Measurements from ENCODE around the gene SIVA1. TPM values are rescaled to one million over a fixed set of nuclear protein-coding genes. Genes with fewer than 3 reads are reported as not detected.

Gene SIVA1
- total and polyA plus RNA-seq, 2 of the 8 experiments (the other 6 are each of a cell fraction or from before 2014, with no cell fraction given): 123 to 589 TPM

GRCh38 chr14:104724981-104725771 lies 27.8 kb upstream of the SIVA1 start:
- Histone ChIP-seq H4K91ac (replicated peaks; ENCODE audit: insufficient read length, low read length) (peak overlapping the region; percentile 85), H3K4me2 (ENCODE audit: insufficient read depth in 1 of 2, low read depth in 2 of 2, low read length in 2 of 2) (peak overlapping the region; percentile 62 to 74)
- POLR2A ChIA-PET (ENCODE audit: partially characterized antibody): interaction anchor here (0.9 to 1.7 kb wide), 6 partner anchors 12 to 47 kb away, joined by 3 to 6 read pairs (median 3); no protein-coding TSS in a partner anchor
- no peak for TF ChIP-seq GABPA (IDR thresholded peaks at IDR 0.05; ENCODE audit: borderline replicate concordance, insufficient read depth, low read length)
- TF ChIP-seq YY1 (IDR thresholded peaks at IDR 0.05; ENCODE audit: low read depth, low read length): no peak
- TF ChIP-seq SP1 (IDR thresholded peaks at IDR 0.05; ENCODE audit: low read depth, low read length): 0 out of 2 replicates have a peak, but pooled peaks have one; percentile 23
- no peak for TF ChIP-seq SP2 (IDR thresholded peaks at IDR 0.05; ENCODE audit: low read length)
- peak; percentile 10 to 18; a peak in 1 of 4 replicates for TF ChIP-seq RAD21 (IDR thresholded peaks at IDR 0.05 in 1 of 2, conservative IDR thresholded peaks at IDR 0.05 in 1 of 2; ENCODE audit: low read depth in 2 of 2, low read length in 2 of 2)
- no peak for TF ChIP-seq CHD1 (IDR thresholded peaks at IDR 0.05; ENCODE audit: low read depth, low read length)
- peak in 1 of 2 experiments; percentile 59; a peak in 2 of 4 replicates for TF ChIP-seq SIN3A (conservative IDR thresholded peaks at IDR 0.05 in 1 of 2, IDR thresholded peaks at IDR 0.05 in 1 of 2; ENCODE audit: low read depth in 1 of 2, low read length in 2 of 2)

More at GRCh38 chr14:104724981-104725771, 27.8 kb upstream of the SIVA1 start:
- H3K36me3 ChIP-seq (ENCODE audit: control insufficient read depth in 2 of 4, insufficient read depth in 4 of 4, low read length in 3 of 4): no peaks in the 10 kb centered on the region
- H2AFZ ChIP-seq (ENCODE audit: low read length): no peak overlapping the region
- H2BK5ac ChIP-seq (ENCODE audit: low read depth, low read length): no peak overlapping the region
- H4K5ac ChIP-seq (ENCODE audit: insufficient read length, low read depth, low read length): no peak overlapping the region
- peak overlapping the region; percentile 48; the same call in 1 of the 2 replicates for H3K18ac ChIP-seq (ENCODE audit: extremely low read depth, low read length)
- DNase-seq (ENCODE audit: low read depth in 1 of 2, low spot score in 2 of 2) (peak in 1 of 2 experiments; percentile 70), FAIRE-seq (no peak)
- peaks cover 9% of the 10 kb centered on the region; the same call in 1 of the 2 replicates for H3K23me2 ChIP-seq (ENCODE audit: low read depth, low read length)
- H3K27me3 ChIP-seq (replicated peaks in 1 of 4; ENCODE audit: control insufficient read depth in 3 of 4, extremely low read depth in 1 of 4, insufficient read depth in 3 of 4, low read length in 3 of 4): peaks cover 0 to 3% (median 0%) of the 10 kb centered on the region in 4 experiments; a peak in 1 of 7 replicates
- H3K4me3 ChIP-seq (ENCODE audit: extremely low read depth in 1 of 4, insufficient read depth in 2 of 4, low read depth in 3 of 4, low read length in 4 of 4): peak overlapping the region in 3 of 4 experiments; percentile 55 to 88 (median 60); a peak in 4 of 8 replicates
- no peak overlapping the region for H3K4ac ChIP-seq (replicated peaks; ENCODE audit: insufficient read length, low read depth, low read length)
- CTCF ChIA-PET (ENCODE audit: partially characterized antibody): interaction anchor here (0.6 to 2.6 kb wide), 29 partner anchors 9 to 145 kb away, joined by 3 to 18 read pairs (median 4); no protein-coding TSS in a partner anchor
- peak overlapping the region; percentile 27; the same call in 1 of the 2 replicates for H2BK12ac ChIP-seq (ENCODE audit: low read depth, low read length)
- 46% methylated on average over 23 of the region's 24 CpGs; no CpG with 5 or more reads in 1 of the 2 experiments for WGBS, 2 experiments (ENCODE audit: extremely low coverage in 1 of 2, insufficient coverage in 1 of 2, insufficient read length in 1 of 2, insufficient replicate concordance in 2 of 2, low coverage in 1 of 2, low lambda C conversion rate in 2 of 2, missing lambda C conversion rate in 1 of 2)
- H3K23ac ChIP-seq (ENCODE audit: insufficient read length): no peak overlapping the region
- H3K14ac ChIP-seq (ENCODE audit: insufficient read length): no peak overlapping the region
- H4K8ac ChIP-seq (ENCODE audit: extremely low read depth, insufficient read depth, low read length): no peak overlapping the region
- H3K9me3 ChIP-seq (ENCODE audit: insufficient read depth in 2 of 2, low read depth in 1 of 2, low read length in 1 of 2): no peaks in the 10 kb centered on the region
- H3K79me2 ChIP-seq (ENCODE audit: control insufficient read depth in 1 of 2, insufficient read depth in 2 of 2, low read length in 2 of 2): no peaks in the 10 kb centered on the region
- no peaks in the 10 kb centered on the region for H3K79me1 ChIP-seq (ENCODE audit: low read depth, low read length)
- H2BK20ac ChIP-seq (ENCODE audit: low read length): no peak overlapping the region
- H2AK5ac ChIP-seq (ENCODE audit: low read depth, low read length): no peak overlapping the region
- peak overlapping the region; percentile 61; the same call in 1 of the 2 replicates for H2BK15ac ChIP-seq (ENCODE audit: low read length)
- H4K20me1 ChIP-seq (replicated peaks in 1 of 2; ENCODE audit: control insufficient read depth in 1 of 2, insufficient read depth in 2 of 2, low read length in 2 of 2): peaks cover 0 to 2% of the 10 kb centered on the region in 2 experiments
- no peak overlapping the region for H3K27ac ChIP-seq (ENCODE audit: low read depth, low read length)
- H3K56ac ChIP-seq (replicated peaks; ENCODE audit: insufficient read length, low read depth, low read length): no peak overlapping the region
- no peak overlapping the region for H3K9ac ChIP-seq (replicated peaks in 1 of 4; ENCODE audit: extremely low read depth in 1 of 4, low read depth in 3 of 4, low read length in 3 of 4)
- H3K4me1 ChIP-seq (replicated peaks in 1 of 4; ENCODE audit: control insufficient read depth in 3 of 4, insufficient read depth in 4 of 4, low read length in 3 of 4): peaks cover 0 to 18% (median 10%) of the 10 kb centered on the region in 4 experiments; a peak in 6 of 7 replicates
- no peak overlapping the region for H2BK120ac ChIP-seq (replicated peaks; ENCODE audit: low read depth, low read length)
